K562 treated with DMSO at 1 percent for 48 hours (cell line): Measurements from ENCODE around the gene C12orf57. TPM values are rescaled to one million over a fixed set of nuclear protein-coding genes. Genes with fewer than 3 reads are reported as not detected.

Experiments
- total RNA-seq: library from RNA; unstranded; fragments of 300-600 nt; gene quantifications from 2 replicates; pipeline ENCODE4 v1.2.3, GENCODE V29; 2022; ENCODE audit warnings: low replicate concordance; ENCODE audit errors: extremely low read depth

C12orf57 gene
- not detected in 2 replicates for total RNA-seq

GRCh38 chr12:6943722-6944380, at the start of gene C12orf57, which contains the start of gene RNU7-1:
Gene C12orf57 (plus strand): TSS chr12:6944022. CDS start chr12:6944122, 100 bp downstream.
Gene RNU7-1 (plus strand): TSS chr12:6943816.

GRCh38 chr12:6904280-6905276, 39.2 kb upstream of the C12orf57 start, which contains the start of gene LRRC23:
Gene LRRC23 (plus strand): TSS chr12:6904822. CDS start chr12:6905634, 812 bp downstream.

GRCh38 chr12:6914246-6914946, 29.4 kb upstream of the C12orf57 start, which contains the start of gene ENO2:
Gene ENO2 (plus strand): TSS chr12:6914580. CDS start chr12:6915833, 1,253 bp downstream.

GRCh38 chr12:6927379-6928021, 16.3 kb upstream of the C12orf57 start, which contains the start of gene ATN1:
Gene ATN1 (plus strand): TSS chr12:6927959. CDS start chr12:6934002, 6,043 bp downstream.

GRCh38 chr12:6950811-6951540, 7.2 kb downstream of the C12orf57 start, which contains the start of gene PTPN6:
Gene PTPN6 (plus strand): TSS chr12:6951356. CDS start chr12:6951513, 157 bp downstream.

Other genes starting within 250 kb of the C12orf57 start
- gene PIANP, start 243.2 kb upstream of the C12orf57 start, total RNA-seq: not detected in 2 replicates
- not detected in 2 replicates for gene COPS7A, start 220.0 kb upstream of the C12orf57 start, total RNA-seq
- gene MLF2, start 190.9 kb upstream of the C12orf57 start, total RNA-seq: not detected in 2 replicates
- 561 TPM in 1 of 2 replicates, not detected in the other for gene PTMS, start 177.7 kb upstream of the C12orf57 start, total RNA-seq
- not detected in 2 replicates for gene LAG3, start 171.5 kb upstream of the C12orf57 start, total RNA-seq
- gene CD4, start 154.5 kb upstream of the C12orf57 start, total RNA-seq: not detected in 2 replicates
- gene GPR162, start 122.2 kb upstream of the C12orf57 start, total RNA-seq: not detected in 2 replicates
- gene P3H3, start 115.6 kb upstream of the C12orf57 start, total RNA-seq: not detected in 2 replicates
- not detected in 2 replicates for gene GNB3, start 103.1 kb upstream of the C12orf57 start, total RNA-seq
- gene CDCA3, start 92.7 kb upstream of the C12orf57 start, total RNA-seq: not detected in 2 replicates
- 152 TPM in 1 of 2 replicates, not detected in the other for gene USP5, start 91.9 kb upstream of the C12orf57 start, total RNA-seq
- gene TPI1, start 76.5 kb upstream of the C12orf57 start, total RNA-seq: 376 TPM in 1 of 2 replicates, not detected in the other
- not detected in 2 replicates for gene SPSB2, start 70.7 kb upstream of the C12orf57 start, total RNA-seq
- gene LRRC23, start 39.2 kb upstream of the C12orf57 start, total RNA-seq: not detected in 2 replicates
- gene ENO2, start 29.4 kb upstream of the C12orf57 start, total RNA-seq: not detected in 2 replicates
- gene ATN1, start 16.1 kb upstream of the C12orf57 start, total RNA-seq: not detected in 2 replicates
- not detected in 2 replicates for gene RNU7-1, start 206 bp upstream of the C12orf57 start, total RNA-seq
- not detected in 2 replicates for gene PTPN6, start 7.3 kb downstream of the C12orf57 start, total RNA-seq
- gene PHB2, start 26.6 kb downstream of the C12orf57 start, total RNA-seq: not detected in 2 replicates
- not detected in 2 replicates for gene EMG1, start 26.9 kb downstream of the C12orf57 start, total RNA-seq
- gene LPCAT3, start 74.5 kb downstream of the C12orf57 start, total RNA-seq: not detected in 2 replicates
- gene C1S, start 116.7 kb downstream of the C12orf57 start, total RNA-seq: not detected in 2 replicates
- gene C1R, start 148.4 kb downstream of the C12orf57 start, total RNA-seq: not detected in 2 replicates
- not detected in 2 replicates for gene C1RL, start 165.2 kb downstream of the C12orf57 start, total RNA-seq
- not detected in 2 replicates for gene RBP5, start 184.9 kb downstream of the C12orf57 start, total RNA-seq
- gene CLSTN3, start 186.3 kb downstream of the C12orf57 start, total RNA-seq: not detected in 2 replicates
- gene PEX5, start 245.7 kb downstream of the C12orf57 start, total RNA-seq: not detected in 2 replicates